NCI-H82 treated with DMSO at 0.1 percent for 48 hours (cell line): Measurements from ENCODE around the gene ZIC1.

Experiments used
- DNase-seq: peaks from one replicate; lab custom pipeline; 2025; ENCODE audit not compliant: unreplicated experiment; lab: John Stamatoyannopoulos, UW

Gene ZIC1

DNA sequence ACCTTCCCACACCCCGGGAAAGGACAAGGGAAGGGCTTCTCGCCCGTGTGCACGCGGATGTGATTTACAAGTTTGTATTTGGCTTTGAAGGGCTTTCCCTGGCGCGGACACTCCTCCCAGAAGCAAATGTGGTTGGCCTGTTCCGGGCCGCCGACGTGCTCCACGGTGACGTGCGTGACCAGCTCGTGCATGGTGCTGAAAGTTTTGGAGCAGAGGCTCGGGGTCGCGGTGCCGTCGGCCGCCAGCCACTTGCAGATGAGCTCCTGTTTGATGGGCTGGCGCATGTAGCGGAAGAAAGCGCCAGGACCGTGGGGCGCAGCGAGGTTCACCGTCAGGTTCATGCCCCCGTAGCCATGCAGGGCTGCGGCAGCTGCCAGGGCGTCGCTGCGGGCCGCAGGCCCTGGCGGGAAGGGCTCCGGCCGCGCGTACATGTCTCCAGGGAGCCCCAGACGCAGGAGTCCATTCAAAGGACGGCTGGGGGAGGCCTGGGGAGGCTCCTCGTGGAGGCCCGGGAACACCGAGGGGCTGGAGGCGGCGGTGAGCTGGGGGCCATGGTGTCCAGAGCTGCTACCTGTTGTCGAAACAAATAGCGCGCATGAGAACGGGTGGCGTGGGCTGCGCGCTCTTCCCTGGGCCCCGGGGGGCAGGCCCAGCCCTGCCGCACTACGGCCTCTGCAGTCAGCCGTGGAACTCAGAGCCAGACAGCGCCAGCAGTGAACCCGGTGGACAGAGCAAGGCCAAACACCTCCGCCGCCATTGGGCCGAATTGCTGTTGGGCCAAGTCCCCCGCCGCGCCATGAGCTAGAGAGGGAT lies 13.1 kb upstream of the ZIC1 start:
- no peak for DNase-seq

DNA sequence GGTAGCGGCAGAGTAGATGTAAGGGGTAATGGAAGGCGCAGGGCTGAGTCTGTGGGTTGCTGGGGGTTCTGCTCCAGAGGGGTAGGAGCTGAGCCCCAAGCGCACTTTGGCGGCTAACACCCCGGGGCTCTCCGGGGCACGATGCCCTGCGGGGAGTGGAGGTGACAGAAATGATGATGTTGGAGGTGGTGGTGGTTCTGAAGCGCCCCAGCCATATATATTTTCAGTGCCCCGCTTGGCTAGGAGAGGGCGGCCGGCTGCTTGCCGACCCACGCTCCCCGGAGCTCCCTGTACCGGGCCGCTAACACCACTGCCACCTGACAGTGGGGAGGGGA lies 12.5 kb upstream of the ZIC1 start:
- DNase-seq, result no peak

DNA sequence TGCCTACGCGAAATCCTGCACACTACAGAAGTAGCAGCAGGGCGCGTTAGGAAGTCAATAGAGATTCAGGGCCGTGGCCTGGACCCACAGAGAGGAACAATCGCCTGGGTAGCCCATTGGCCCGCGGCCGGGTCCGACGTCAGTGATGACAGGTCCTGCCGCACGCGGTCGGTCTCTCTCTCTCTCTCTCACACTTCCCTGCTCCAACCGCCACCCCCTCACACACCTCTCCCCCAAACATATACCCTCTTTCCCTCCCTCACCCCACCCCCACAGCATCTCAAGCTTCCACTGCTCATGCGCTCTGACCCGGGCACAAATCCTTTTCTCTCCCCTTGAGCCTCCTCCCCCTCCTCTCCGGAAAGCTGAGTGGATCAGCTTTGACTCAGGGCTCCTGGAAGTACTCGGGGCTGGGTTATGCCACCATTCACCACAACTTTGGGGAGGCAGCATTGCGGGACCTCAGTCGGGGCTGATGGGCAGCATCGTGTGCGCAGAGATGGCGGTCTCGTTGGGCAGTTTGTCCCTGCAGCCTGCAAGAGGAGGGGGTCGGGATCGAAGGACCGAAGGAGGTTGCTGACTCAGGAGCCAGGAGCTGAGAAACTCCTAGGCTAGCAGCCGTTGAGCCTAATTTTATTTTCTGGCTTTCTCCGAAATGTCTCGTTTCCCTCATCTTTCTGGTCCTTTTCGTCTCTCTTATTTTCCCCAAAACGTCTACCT lies 11.8 kb upstream of the ZIC1 start:
- DNase-seq, result no peak

DNA sequence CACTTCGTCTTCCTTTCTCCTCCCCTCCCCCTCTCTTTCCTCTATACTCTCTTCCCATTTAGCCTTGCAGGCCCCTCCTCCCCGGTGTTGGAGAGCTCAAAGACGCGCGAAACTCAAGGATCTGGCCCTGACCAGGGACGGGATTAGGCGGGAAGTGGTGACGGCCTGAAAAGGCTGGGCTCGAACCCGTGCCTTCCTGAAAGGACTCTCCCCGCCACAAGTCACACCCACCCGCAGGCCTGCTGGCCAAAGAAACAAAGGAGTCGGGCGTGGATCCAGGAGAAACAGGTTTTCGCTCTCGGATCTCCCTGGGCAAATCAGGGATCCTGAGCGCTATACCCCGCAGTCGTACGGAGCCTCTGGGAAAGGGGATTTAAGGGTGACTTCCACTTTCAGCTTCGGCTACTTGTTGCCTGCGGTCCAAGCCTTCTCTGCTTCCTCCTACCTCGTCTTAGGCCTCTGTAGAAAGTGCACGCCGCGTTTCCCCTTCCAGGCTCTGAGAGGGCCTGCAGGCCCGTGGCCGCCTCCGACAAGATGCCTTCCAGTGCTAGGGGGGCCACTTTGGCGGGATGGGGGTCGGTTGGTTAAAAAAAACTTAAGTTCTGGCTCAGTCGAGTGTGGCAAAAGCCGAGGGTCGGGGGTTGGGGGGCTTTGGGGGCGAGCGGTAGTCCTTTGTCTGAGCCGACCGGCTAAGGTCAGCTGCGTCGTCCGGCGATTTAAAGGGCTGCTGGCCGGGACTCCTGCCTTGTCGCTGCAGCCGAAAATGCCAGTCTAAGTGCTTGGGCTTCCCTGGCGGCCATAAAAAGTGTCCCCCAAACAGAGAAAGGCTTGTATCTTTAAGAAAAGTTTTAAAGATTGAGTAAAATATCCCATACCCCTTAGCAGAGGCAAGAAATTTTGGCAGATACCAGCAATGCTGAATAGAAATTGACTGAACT lies 11.0 kb upstream of the ZIC1 start:
- no peak for DNase-seq

DNA sequence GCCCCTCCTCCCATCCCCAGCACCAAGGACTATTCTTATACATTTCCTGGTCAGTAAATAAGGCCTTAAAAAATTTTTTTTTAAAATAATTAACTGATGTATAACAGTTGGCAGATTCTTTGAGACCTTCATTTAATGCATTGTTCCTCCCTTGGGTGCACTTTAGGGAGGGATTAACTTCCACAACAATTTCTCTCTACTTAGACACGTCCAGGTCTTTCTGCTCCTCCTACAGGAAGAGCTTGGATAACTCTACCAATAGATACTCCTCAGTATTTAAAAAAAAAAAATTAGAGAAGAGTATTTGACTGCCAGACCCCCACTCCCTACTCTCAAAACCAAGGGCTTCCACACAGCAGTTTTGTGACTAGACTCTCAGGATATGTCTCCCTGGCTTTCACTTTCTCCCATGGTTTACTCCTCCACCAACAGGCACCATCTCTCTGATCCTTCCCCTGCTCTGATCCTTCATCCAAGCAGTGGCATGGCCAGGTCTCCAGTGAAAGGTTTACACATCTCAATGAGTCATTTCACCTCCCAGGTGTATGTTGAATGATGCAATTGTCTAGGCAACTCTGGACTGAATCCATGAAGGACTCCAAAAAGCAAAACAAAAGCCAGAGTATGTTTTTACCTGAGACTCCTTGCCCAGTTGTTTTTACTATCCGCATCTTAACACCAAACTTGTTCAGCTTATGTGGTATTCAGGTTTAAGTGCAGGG lies 10.2 kb upstream of the ZIC1 start:
- no peak for DNase-seq

DNA sequence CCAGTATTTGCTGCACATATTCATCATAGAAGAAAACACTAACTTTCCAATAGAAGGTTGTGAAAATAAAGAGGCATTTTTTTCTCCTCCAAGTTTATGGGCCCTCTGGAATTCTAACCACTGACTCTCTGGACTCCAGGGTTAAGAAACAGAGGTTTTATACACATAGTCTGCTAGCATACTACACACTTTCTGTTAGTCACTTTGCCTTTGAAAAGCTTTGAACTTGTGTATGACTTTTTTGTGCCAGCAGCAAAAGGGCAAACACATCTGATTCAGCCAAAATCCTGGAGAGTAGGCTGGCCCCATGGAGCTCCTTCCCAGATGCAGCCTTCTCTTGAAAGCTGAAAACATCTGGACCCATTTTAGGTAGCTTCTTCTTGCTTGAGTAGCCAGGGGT lies 9.1 kb upstream of the ZIC1 start:
- no peak for DNase-seq

DNA sequence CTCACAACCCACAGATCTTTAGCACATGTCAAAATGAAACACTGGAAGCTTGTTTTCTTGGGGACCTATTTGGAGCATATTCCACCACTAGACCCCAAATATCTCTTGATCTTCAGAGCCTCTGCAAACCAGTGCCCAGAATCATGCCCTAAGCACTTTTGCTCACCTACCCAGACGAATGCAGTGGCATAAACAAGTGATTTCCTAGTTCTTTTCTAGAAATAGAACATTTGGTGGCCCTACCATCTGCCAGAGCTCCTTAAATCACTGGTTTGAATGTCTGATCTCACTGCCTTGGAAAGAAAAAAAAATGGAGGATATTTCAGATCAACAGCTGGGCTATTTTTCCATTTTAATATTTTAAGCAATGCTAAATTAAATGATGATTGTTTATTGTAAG lies 8.2 kb upstream of the ZIC1 start:
- no peak for DNase-seq

DNA sequence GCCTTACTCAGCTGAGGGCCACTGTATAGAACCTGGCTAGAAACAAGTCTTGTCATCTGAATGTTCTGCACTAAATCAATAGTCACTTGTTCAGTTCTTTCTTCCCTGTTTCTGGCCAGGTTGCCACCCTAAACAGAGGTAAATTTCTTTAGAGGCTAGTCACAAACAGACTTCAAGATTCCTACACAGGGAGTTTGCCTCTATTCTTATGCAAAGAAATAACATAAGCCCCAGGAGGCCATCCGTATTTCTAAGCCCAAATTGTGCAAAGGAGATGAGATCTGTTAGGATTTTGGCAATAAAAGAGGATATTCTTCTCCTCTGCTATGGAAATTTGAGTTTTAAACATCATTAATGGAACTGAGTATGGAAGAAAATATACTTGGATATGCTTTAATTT lies 7.7 kb upstream of the ZIC1 start:
- DNase-seq, result no peak

DNA sequence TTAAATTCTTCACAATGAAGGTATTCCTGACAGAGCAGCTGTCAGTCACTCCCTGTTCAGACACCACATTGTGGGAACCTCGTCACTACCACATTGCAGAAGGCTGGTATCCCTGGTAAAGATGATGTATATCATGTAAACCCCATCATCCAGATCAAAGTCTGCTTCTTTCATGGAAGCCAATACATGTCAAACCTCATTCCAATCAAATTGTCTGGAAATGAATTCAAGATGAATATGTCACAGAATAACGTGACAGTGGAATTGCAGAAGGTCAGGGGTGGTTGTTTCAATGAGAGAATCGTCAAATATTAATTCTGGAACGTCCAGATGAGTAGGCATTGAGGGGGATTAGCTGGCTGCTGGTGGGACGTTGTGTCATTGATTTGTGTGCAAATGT lies 7.0 kb upstream of the ZIC1 start:
- no peak for DNase-seq

DNA sequence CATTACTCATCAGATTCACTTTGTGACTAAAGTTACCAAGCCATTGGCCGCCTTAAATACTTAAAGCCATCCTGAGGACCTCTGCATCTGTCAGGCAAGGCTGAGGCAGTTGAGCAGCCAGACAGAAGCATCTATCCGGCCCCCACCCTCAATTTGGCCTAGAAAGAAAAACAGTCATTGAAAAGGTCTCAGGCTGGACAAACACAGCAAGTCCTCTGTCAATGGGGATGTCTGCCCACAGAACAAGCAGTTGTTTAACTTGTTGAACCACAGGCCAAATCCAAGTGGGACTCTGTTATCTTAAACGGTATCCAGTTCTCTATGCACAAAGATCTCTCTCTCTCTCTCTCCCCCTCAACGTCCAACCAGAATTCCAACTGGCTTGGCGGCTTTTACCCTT lies 5.7 kb upstream of the ZIC1 start:
- no peak for DNase-seq

DNA sequence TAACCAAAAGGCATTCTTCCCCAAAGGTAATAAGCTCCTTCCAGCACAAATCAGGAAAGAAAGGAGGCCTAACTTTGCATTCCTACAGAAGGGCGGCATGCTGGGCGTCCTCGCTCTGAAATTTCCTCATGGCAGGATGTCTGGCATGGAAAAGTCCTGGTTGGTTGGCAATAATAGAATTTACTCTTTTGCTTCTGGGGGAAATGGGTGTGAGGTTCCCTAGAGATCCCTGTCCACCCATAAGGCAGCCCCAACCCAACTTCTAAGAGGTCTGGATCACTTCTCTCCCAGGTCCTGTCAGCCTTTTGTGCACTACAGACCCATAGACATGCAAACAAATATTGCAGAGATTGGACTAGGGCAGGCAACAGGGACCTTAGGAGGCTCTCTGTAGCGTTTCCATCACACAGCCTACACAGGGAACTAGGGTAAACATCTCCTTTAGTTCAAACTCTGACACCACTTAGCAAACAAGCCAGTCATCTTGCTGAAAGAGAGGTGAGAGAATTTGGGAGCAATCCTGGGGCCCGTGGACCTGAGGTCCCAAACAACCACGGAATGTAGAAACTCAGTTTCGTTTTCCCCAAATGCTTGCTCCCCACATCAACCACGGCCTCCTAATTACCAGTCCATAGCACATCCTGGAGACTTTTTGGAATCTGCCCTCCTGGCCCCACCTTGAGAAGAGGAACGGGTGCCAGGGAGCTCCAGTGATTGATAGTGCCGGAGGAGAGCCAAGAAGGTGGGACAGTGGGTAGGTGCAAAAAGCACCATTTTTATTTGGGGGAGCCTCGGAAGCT lies 5.0 kb upstream of the ZIC1 start:
- DNase-seq, result no peak

DNA sequence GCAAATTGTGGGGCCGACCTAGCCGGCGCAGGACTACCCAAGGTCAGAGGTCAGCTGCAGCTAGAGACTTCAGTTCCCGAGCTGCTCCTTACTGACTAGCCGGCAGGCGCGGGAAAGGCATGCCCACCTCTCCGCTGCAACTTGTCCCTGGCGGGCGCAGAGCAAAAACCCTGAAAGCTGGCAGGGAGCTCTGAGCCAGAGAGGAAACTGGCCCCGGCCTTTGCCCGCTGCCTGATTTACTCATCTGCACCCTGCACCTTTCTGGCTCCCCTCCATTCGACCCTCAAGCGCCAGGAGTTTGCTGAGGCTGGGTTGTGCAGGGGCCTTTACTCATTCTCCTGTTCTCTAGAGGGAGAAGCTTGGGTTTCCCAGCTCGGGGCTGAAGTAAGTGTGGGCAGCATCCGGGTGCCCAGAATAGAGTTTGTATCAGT lies 4.3 kb upstream of the ZIC1 start:
- no peak for DNase-seq

DNA sequence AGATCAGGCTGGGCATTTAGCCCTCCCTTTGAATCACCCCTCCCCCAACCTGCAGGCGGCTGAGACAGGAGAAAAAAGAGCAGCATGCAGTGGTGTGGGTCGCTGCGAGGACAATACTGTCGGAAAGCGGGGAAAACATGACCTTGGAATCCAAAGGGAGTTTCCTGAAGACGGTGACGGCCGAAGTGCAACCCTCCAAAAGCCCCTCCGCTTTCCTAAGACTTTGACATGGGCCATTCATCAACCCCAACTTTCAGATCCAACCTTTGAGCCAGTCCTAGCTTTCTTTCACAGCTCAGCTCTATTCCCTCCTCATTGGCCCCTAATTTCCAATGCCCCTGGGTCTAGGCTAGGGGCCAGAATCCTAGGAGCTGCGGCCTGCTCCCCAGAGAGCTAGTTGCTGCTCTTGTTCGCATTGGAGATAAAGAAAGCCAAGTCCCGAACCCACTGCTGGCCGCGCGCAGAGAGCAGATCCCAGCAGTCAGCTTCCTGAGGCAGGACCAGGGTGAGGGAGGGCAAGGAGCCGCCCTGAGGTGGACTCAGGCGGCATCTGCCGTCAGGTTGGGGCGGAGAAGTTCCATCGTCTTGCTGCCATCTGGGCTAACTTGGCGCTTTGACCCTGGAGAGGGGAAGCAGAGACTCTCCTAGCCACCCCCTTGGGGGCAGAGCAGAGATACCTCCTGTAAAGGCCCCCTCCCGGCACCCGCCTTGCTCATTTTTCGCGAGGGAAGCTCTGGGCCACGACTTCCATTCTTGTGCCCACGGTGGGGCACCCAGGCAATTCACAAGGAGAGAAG lies 3.7 kb upstream of the ZIC1 start:
- no peak for DNase-seq

DNA sequence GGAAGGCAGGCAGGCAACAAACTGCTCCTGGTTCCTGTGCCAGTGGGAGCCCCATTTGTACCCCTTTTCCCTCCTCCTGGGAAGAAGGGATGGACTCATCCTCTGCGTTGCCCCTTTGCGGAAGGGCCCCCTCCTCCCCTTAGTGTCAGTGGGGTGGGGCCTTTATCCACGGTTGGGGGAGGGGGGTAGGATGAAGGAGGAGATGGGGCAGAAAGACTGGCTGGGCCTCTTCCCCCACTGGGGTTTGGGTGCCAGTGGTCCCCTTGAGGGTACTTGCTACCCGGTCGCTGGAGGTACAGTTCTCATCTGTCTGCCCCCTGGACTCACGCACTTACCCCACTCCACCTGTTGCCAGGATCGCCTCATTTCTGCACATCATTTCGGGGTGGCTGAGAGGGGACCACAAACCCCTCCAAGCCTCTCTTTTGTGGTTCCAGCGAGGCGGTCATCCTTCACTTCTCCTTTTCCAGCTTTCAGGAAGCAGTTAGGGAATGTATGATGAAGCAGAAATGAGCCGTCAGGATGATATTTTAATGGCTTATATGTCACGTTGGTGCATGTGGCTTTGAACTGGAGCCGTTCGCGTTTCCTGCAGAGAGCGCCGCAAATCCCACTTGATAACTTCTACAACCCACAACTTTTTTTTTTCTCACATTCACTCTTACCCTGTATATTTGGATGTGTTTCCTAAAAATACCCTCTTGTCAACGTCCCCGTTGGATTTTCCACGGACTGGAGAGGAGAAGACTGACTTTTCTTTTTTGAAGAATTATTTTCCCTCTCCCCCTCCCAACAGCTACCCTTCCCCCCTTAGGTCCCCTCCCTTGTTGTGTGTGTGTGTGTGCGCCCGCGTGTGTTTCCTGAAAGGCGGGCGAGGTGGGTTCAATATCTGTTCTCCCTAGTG lies 2.9 kb upstream of the ZIC1 start, which contains the start of gene ZIC4:
TSS of gene ZIC4 (minus strand) at position 516 of the 904 bp plus-strand sequence. CDS start 3,746 bp downstream, outside the sequence.
- DNase-seq, result no peak

DNA sequence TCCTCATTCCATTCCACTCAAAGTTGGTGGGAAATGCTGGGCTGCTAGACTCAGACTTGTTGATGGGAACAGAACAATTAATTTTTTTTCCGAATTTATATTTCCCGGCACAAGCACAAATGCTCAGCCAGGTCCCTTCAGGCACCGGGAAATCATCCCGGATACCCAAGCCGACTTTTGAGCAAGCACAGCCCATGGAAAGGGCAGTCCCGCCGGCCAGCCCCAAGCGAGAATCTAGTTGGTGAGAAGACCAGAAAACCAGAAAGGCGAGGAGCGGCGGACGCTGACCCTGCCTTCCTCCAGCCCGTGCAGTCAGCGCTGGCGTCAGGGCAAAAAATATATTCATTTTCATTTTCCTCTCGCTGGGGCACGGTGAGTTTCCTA lies 2.1 kb upstream of the ZIC1 start:
- no peak for DNase-seq

DNA sequence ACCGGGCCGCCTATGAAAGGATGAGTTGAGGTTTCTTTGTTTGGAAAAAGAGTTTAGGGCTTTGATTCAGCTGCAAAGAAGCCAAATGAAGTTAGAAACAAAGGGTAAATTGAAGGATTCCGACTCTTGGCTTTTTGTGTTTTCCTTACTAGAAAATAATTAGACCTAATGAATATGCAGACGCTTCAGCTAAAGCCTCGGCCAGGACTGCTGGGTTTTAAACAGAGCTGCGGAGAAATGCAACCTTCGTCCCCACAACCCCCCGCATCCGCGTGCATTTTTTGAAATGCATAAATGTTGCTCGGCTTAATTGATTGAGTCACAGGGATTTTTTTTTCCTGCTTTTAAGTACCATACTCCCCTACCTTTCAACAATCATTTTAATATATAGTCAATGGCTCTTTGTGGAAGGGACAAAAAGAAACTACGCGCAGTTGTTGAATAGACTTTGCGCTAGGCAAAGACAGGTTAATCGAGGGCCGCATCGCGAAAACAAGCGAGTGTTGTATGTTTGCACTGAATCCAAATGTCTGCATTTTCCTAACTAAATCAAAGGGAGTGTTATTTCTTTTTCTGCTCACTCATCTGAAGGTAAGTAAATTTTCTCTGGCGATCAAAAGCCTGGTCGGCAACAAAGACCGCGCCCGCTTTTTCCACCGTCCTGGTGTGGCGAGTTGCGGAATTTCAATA lies 1.5 kb upstream of the ZIC1 start:
- DNase-seq, result no peak

DNA sequence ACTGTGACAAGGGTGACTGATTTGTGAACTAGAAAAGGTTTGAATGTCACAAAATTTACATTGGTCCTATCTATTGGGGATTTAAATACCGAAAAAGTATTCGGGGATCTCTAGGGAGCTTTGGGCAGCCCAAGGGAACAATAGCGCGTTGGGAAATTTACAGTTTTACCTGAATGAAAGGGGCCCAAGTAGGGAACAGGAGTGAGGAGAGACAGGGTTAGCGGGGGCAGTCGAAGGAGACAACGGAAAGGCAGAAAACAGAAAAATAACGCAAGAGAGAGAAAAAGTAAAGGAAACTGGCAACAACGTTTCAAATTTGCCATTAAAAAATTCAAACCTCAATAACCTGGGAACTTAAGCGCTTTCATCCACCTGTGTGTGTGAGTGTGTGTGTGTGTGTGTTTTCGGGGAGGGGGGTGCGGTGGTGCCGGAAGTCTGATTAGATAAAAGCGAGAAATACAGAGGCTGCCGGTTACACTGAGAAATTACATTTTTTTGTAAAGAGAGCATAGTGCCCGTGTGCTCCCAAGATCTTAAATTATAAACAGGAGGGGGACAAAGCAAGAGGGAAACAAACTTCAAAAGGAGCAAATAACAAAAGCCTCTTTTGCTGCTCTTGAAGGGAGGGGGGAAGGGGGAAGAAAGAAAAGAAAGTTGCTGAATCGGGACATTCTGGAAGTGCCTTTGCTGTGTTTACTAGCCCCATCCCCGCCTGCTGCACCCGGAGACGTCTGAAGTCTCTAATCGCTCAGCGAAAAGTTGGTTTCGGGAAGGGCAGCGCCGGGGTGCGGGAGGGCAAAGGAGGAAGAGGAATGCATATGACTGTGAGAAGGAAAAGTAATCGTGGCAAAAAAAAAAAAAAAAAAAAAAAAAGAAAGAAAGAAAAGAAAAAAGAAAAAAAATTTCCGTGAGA lies 721 bp upstream of the ZIC1 start:
- DNase-seq, result no peak
